ENCODE measurements around the gene HOXC13. TPM values are rescaled to one million over a fixed set of nuclear protein-coding genes. Genes with fewer than 3 reads are reported as not detected.

HOXC13 gene
- total RNA-seq, 1 experiment from 2014 or later: 0.09 TPM

GRCh38 chr12:53983950-53984572 is 45.4 kb downstream of the HOXC13 start:
- no peaks in the 10 kb centered on the region for H3K36me3 Mint-ChIP-seq
- H3K9me3 Mint-ChIP-seq: no peaks in the 10 kb centered on the region
- H3K4me3 Mint-ChIP-seq: no peak overlapping the region; the same call in 1 of the 2 replicates
- ChIA-PET POLR2A (no interaction called here), CTCF (interaction anchor here (0.6 to 5.1 kb wide), 17 partner anchors 8 to 241 kb away, joined by 3 to 43 read pairs (median 8); partner anchors contain the start of genes HOXC13, HOXC5, HOXC6 and HOXC8)
- ATAC-seq (no peak), DNase-seq (ENCODE audit: low spot score) (no peak)
- no peak overlapping the region for H3K27ac Mint-ChIP-seq
- peaks cover 100% of the 10 kb centered on the region for H3K27me3 Mint-ChIP-seq (ENCODE audit: low read depth)
- peaks cover 26% of the 10 kb centered on the region for H3K4me1 Mint-ChIP-seq
- TF ChIP-seq, protein P1, sequence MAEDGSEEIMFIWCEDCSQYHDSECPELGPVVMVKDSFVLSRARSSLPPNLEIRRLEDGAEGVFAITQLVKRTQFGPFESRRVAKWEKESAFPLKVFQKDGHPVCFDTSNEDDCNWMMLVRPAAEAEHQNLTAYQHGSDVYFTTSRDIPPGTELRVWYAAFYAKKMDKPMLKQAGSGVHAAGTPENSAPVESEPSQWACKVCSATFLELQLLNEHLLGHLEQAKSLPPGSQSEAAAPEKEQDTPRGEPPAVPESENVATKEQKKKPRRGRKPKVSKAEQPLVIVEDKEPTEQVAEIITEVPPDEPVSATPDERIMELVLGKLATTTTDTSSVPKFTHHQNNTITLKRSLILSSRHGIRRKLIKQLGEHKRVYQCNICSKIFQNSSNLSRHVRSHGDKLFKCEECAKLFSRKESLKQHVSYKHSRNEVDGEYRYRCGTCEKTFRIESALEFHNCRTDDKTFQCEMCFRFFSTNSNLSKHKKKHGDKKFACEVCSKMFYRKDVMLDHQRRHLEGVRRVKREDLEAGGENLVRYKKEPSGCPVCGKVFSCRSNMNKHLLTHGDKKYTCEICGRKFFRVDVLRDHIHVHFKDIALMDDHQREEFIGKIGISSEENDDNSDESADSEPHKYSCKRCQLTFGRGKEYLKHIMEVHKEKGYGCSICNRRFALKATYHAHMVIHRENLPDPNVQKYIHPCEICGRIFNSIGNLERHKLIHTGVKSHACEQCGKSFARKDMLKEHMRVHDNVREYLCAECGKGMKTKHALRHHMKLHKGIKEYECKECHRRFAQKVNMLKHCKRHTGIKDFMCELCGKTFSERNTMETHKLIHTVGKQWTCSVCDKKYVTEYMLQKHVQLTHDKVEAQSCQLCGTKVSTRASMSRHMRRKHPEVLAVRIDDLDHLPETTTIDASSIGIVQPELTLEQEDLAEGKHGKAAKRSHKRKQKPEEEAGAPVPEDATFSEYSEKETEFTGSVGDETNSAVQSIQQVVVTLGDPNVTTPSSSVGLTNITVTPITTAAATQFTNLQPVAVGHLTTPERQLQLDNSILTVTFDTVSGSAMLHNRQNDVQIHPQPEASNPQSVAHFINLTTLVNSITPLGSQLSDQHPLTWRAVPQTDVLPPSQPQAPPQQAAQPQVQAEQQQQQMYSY (CRISPR knock-in tag; IDR thresholded peaks at IDR 0.05): no peak

GRCh38 chr12:53984901-53985691 is 46.5 kb downstream of the HOXC13 start, which contains the start of gene HOXC10:
HOXC10 (plus strand) TSS chr12:53985146; CDS start chr12:53985260, 114 bp downstream.
- peak; percentile 56 for ATAC-seq
- Mint-ChIP-seq H3K4me3 (peak within 1 kb of the TSS; percentile 52), H3K36me3 (no peaks in the 10 kb centered on the region), H3K27ac (no peak within 1 kb of the TSS), H3K4me1 (peaks cover 33% of the 10 kb centered on the region), H3K27me3 (ENCODE audit: low read depth) (peaks cover 100% of the 10 kb centered on the region), H3K9me3 (no peaks in the 10 kb centered on the region)
- DNase-seq (ENCODE audit: low spot score): peak; percentile 95
- no peak; the same call in 1 of the 2 replicates for TF ChIP-seq CREM (CRISPR knock-in tag; IDR thresholded peaks at IDR 0.05)
- TF ChIP-seq, protein P2, sequence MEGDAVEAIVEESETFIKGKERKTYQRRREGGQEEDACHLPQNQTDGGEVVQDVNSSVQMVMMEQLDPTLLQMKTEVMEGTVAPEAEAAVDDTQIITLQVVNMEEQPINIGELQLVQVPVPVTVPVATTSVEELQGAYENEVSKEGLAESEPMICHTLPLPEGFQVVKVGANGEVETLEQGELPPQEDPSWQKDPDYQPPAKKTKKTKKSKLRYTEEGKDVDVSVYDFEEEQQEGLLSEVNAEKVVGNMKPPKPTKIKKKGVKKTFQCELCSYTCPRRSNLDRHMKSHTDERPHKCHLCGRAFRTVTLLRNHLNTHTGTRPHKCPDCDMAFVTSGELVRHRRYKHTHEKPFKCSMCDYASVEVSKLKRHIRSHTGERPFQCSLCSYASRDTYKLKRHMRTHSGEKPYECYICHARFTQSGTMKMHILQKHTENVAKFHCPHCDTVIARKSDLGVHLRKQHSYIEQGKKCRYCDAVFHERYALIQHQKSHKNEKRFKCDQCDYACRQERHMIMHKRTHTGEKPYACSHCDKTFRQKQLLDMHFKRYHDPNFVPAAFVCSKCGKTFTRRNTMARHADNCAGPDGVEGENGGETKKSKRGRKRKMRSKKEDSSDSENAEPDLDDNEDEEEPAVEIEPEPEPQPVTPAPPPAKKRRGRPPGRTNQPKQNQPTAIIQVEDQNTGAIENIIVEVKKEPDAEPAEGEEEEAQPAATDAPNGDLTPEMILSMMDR (IDR thresholded peaks at IDR 0.05): peak; percentile 76
- TF ChIP-seq CDX4 (CRISPR knock-in tag; IDR thresholded peaks at IDR 0.05; ENCODE audit: borderline replicate concordance): no peak
- TF ChIP-seq FOXP1 (CRISPR knock-in tag; IDR thresholded peaks at IDR 0.05; ENCODE audit: borderline replicate concordance): no peak
- TF ChIP-seq NR3C1 (CRISPR knock-in tag; conservative IDR thresholded peaks at IDR 0.05; ENCODE audit: low read depth): no peak
- peak; percentile 74 for TF ChIP-seq USF1 (CRISPR knock-in tag; IDR thresholded peaks at IDR 0.05)
- no peak for TF ChIP-seq AFF4 (CRISPR knock-in tag; IDR thresholded peaks at IDR 0.05; ENCODE audit: borderline replicate concordance)
- 0 out of 2 replicates have a peak, but pooled peaks have one; percentile 23 for TF ChIP-seq ETV6 (CRISPR knock-in tag; IDR thresholded peaks at IDR 0.05)
- TF ChIP-seq, protein P3, sequence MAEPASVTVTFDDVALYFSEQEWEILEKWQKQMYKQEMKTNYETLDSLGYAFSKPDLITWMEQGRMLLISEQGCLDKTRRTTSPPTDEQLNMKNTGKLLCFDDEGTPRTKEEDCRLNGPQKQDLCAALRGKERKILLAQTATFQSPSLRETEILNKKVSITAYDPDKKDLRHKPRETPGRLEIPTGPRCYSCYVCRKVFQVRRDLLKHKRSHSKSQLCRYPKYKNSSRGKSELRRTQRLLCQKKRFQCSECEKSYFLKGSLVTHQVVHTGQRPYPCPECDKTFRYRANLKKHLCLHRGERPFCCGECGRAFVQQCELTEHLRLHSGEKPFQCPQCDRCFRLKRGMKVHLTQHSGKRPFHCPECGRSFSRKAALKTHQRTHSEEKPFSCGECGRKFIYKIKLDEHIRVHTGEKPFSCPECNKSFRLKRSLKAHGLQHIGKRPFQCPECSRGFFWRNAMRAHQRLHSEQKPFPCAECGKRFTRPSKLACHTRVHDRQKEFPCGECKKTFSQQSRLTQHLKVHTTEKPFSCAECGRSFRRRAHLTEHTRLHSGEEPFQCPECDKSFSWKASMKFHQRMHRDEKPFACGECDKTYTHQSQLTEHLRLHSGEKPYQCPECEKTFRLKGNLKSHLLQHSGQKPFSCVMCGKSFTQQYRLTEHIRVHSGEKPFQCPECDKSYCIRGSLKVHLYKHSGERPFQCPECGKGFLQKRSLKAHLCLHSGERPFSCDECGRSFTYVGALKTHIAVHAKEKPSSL (CRISPR knock-in tag; conservative IDR thresholded peaks at IDR 0.05): no peak
- no peak for TF ChIP-seq E2F1 (CRISPR knock-in tag; IDR thresholded peaks at IDR 0.05)
- TF ChIP-seq, protein P4, sequence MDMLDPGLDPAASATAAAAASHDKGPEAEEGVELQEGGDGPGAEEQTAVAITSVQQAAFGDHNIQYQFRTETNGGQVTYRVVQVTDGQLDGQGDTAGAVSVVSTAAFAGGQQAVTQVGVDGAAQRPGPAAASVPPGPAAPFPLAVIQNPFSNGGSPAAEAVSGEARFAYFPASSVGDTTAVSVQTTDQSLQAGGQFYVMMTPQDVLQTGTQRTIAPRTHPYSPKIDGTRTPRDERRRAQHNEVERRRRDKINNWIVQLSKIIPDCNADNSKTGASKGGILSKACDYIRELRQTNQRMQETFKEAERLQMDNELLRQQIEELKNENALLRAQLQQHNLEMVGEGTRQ (CRISPR knock-in tag; IDR thresholded peaks at IDR 0.05): peak; percentile 74
- TF ChIP-seq ZNF138 (CRISPR knock-in tag; conservative IDR thresholded peaks at IDR 0.05): no peak
- TF ChIP-seq NR2C2 (CRISPR knock-in tag; IDR thresholded peaks at IDR 0.05): no peak
- TF ChIP-seq ZNF317 (CRISPR knock-in tag; IDR thresholded peaks at IDR 0.05; ENCODE audit: borderline replicate concordance, low read depth): no peak
- ChIA-PET POLR2A (interaction anchor here (0.9 kb wide), 1 partner anchor 31 kb away, joined by 3 read pairs; no protein-coding TSS in a partner anchor), CTCF (interaction anchor here (0.5 to 5.1 kb wide), 35 partner anchors 9 to 341 kb away, joined by 3 to 43 read pairs (median 5); partner anchors contain the start of genes HOXC12, HOXC13, HOXC5 and HOXC6)
